Prostate gland (tissue), 2 donors: ENCODE data around the gene TMEM119. TPM values are rescaled to one million over a fixed set of nuclear protein-coding genes. Genes with fewer than 3 reads are reported as not detected.
"Not testable (repeated sequence)": the region's sequence is repeated elsewhere in the genome, so short reads cannot be mapped to it uniquely, and the experiment has no call there.

Source experiments
- DNase-seq: peaks from one replicate; pipeline ENCODE4 v3.0.0-alpha.2; 2019; ENCODE audit warnings: low spot score
- H3K27ac ChIP-seq, 2 donors: fragments of 200-600 bp; sonication (generic); 2 replicates each; pipeline ENCODE4 v1.5.1; 2017 to 2019
- H3K27me3 ChIP-seq: fragments of 200-600 bp; sonication (generic); replicated peaks from 2 replicates; pipeline ENCODE4 v1.5.1; 2019; ENCODE audit not compliant: insufficient read depth
- H3K36me3 ChIP-seq, 2 donors: fragments of 200-600 bp; sonication (generic); 1 replicate in 1 of 2; 2 replicates in 1 of 2; pipeline versions ENCODE4 v1.5.1 to v1.8.1; 2017 to 2019
- H3K4me1 ChIP-seq: fragments of 200-600 bp; sonication (generic); replicated peaks from 2 replicates; pipeline ENCODE4 v1.5.1; 2019
- H3K4me3 ChIP-seq, 2 donors: fragments of 200-600 bp; sonication (generic); 2 replicates each; pipeline ENCODE4 v1.5.1; 2017 to 2019
- H3K9me3 ChIP-seq: fragments of 200-600 bp; sonication (generic); 2 replicates; pipeline ENCODE4 v1.5.1; 2017
- POLR2A ChIP-seq: fragments of 450-650 bp; IDR thresholded peaks from one replicate; pipeline ENCODE4 v1.6.1; 2016; ENCODE audit warnings: antibody characterized with exemption, mild to moderate bottlenecking
- POLR2AphosphoS5 ChIP-seq: sonication (generic); formaldehyde crosslinking; IDR thresholded peaks from one replicate; pipeline ENCODE4 v1.6.1; 2017; ENCODE audit warnings: antibody characterized with exemption
- WGBS: methylation state at CpG from one replicate; pipeline ENCODE4 v1.1.5; 2018; 5-methylcytosine and 5-hydroxymethylcytosine counted together
- intact Hi-C: fragments of 100-400 bp; cut with DNase I; formaldehyde crosslinking; loops from one replicate; pipeline ENCODE4 v1.14.2; 2022
- total RNA-seq, 2 donors: library from RNA; depleted of rRNA; stranded (reverse); fragments of >200 nt; gene quantifications; one replicate each; pipeline ENCODE4 v1.1.0, GENCODE V29; 2016
- TF ChIP-seq, protein P1 (sequence below), 4 experiments: fragments of 200-600 bp in 2 of 4; fragments of 450-650 bp in 2 of 4; sonication (generic) in 2 of 4; IDR thresholded peaks; 1 replicate in 3 of 4; 2 replicates in 1 of 4; pipeline ENCODE4 v1.5.1; 2016 to 2019; ENCODE audit warnings: antibody characterized with exemption in 4 of 4, mild to moderate bottlenecking in 2 of 4, moderate library complexity in 2 of 4

The TMEM119 gene
- total RNA-seq, 2 donors from 2014 or later, result 1.7 to 19.1 TPM

GRCh38 chr12:108560752-108561719 lies 36.8 kb downstream of the TMEM119 start, which contains the start of gene SART3:
SART3 (minus strand) TSS chr12:108561173; CDS start chr12:108561154, 19 bp downstream.
- intact Hi-C loops, result loop anchor here (5.0 kb wide), 2 partner anchors 296 to 531 kb away; partner anchors contain the start of genes ALKBH2 and SSH1
- Histone ChIP-seq H3K4me1 (no peaks in the 10 kb centered on the region), H3K27me3 (no peaks in the 10 kb centered on the region), H3K4me3 (peak within 1 kb of the TSS; percentile 89 to 97), H3K9me3 (no peaks in the 10 kb centered on the region), H3K36me3 (no peaks in the 10 kb centered on the region), H3K27ac (peak within 1 kb of the TSS; percentile 88)
- DNase-seq, result peak; percentile 75
- TF ChIP-seq, protein P1, sequence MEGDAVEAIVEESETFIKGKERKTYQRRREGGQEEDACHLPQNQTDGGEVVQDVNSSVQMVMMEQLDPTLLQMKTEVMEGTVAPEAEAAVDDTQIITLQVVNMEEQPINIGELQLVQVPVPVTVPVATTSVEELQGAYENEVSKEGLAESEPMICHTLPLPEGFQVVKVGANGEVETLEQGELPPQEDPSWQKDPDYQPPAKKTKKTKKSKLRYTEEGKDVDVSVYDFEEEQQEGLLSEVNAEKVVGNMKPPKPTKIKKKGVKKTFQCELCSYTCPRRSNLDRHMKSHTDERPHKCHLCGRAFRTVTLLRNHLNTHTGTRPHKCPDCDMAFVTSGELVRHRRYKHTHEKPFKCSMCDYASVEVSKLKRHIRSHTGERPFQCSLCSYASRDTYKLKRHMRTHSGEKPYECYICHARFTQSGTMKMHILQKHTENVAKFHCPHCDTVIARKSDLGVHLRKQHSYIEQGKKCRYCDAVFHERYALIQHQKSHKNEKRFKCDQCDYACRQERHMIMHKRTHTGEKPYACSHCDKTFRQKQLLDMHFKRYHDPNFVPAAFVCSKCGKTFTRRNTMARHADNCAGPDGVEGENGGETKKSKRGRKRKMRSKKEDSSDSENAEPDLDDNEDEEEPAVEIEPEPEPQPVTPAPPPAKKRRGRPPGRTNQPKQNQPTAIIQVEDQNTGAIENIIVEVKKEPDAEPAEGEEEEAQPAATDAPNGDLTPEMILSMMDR (IDR thresholded peaks at IDR 0.05), result no peak
- TF ChIP-seq POLR2A (peak; percentile 48), POLR2AphosphoS5 (peak; percentile 94)
- under 1% methylated on average over 57 of the region's 57 CpGs for WGBS

GRCh38 chr12:108560321-108560721 lies 37.6 kb downstream of the TMEM119 start:
- DNase-seq, result no peak
- H3K27me3 ChIP-seq, result no peaks in the 10 kb centered on the region
- under 1% methylated on average over 12 of the region's 12 CpGs for WGBS
- H3K4me3 ChIP-seq, result peak overlapping the region; percentile 89 to 97
- H3K4me1 ChIP-seq, result no peaks in the 10 kb centered on the region
- intact Hi-C loops, result loop anchor here (5.0 kb wide), 2 partner anchors 297 to 532 kb away; partner anchors contain the start of genes ALKBH2 and SSH1
- TF ChIP-seq POLR2AphosphoS5 (no peak), POLR2A (no peak)
- TF ChIP-seq, protein P1 (IDR thresholded peaks at IDR 0.05), result no peak
- H3K9me3 ChIP-seq, result no peaks in the 10 kb centered on the region
- H3K36me3 ChIP-seq, result no peaks in the 10 kb centered on the region
- peak overlapping the region; percentile 88 for H3K27ac ChIP-seq

GRCh38 chr12:108559748-108560147 lies 38.1 kb downstream of the TMEM119 start:
- no peak overlapping the region for H3K27ac ChIP-seq
- intact Hi-C loops, result loop anchor here (5.0 kb wide), 2 partner anchors 298 to 533 kb away; partner anchors contain the start of genes ALKBH2 and SSH1
- no peaks in the 10 kb centered on the region for H3K4me1 ChIP-seq
- no peaks in the 10 kb centered on the region for H3K36me3 ChIP-seq
- H3K27me3 ChIP-seq, result no peaks in the 10 kb centered on the region
- H3K9me3 ChIP-seq, result no peaks in the 10 kb centered on the region
- DNase-seq, result no peak
- peak overlapping the region; percentile 89 to 97 for H3K4me3 ChIP-seq
- TF ChIP-seq, protein P1 (IDR thresholded peaks at IDR 0.05), result no peak
- TF ChIP-seq POLR2AphosphoS5 (no peak), POLR2A (no peak)
- 69% methylated on average over 3 of the region's 3 CpGs for WGBS

DNA sequence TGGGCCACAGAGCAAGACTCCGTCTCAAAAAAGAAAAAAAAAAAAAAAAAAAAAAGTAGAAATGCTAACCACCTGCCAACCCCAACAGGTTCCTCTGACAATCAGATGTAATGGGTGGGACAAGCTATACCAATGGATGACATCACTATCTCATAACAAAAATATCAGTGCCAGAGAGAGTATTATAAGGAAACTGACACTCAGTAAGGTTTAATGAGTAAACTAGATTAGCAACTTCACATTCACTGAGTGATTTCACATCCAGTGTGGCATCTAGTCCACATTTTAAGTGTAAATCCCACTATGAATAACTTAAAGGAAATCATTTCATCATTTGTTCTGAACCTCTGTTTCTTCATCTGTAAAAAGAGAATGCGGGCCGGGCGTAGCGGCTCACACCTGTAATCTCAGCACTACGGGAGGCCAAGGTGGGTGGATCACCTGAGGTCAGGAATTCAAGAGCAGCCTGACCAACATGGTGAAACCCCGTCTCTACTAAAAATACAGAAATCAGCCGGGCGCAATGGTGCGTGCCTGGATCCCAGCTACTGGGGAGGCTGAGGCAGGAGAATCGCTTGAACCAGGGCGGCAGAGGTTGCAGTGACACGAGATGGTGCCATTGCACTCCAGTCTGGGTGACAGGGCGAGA lies 38.8 kb downstream of the TMEM119 start:
- no peaks in the 10 kb centered on the region for H3K9me3 ChIP-seq
- no peak overlapping the region for H3K27ac ChIP-seq
- no peaks in the 10 kb centered on the region for H3K36me3 ChIP-seq
- TF ChIP-seq POLR2AphosphoS5 (no peak), POLR2A (no peak)
- TF ChIP-seq, protein P1 (IDR thresholded peaks at IDR 0.05), result no peak
- no peaks in the 10 kb centered on the region for H3K27me3 ChIP-seq
- no peak for DNase-seq
- WGBS, result 80% methylated on average over 14 of the region's 14 CpGs
- no peak overlapping the region for H3K4me3 ChIP-seq
- no peaks in the 10 kb centered on the region for H3K4me1 ChIP-seq
- intact Hi-C loops, result no loop called here

- H3K4me1 ChIP-seq, intact Hi-C loops: not testable (repeated sequence)
Observed at GRCh38 chr12:108555383-108555782, 42.5 kb downstream of the TMEM119 start.

More at GRCh38 chr12:108555383-108555782, 42.5 kb downstream of the TMEM119 start:
- not testable (repeated sequence) for H3K4me3 ChIP-seq, H3K9me3 ChIP-seq, H3K27me3 ChIP-seq, H3K27ac ChIP-seq, DNase-seq, H3K36me3 ChIP-seq
- WGBS, result 86% methylated on average over 9 of the region's 9 CpGs
